H1 (cell line): ENCODE data around the gene DDI2. TPM values are rescaled to one million over a fixed set of nuclear protein-coding genes. Genes with fewer than 3 reads are reported as not detected.
A peak's percentile ranks its signal among the peaks of the same experiment; 100 is the strongest.

ENCODE experiments used
- CTCF ChIA-PET: fragments of 300-600 bp; sonication (Branson Sonifier 250); formaldehyde crosslinking; loops from one replicate; lab custom pipeline; 2021; ENCODE audit not compliant: partially characterized antibody; lab: Charles Lee
- POLR2A ChIA-PET: fragments of 300-600 bp; sonication (Branson Sonifier 250); formaldehyde crosslinking; loops from one replicate; lab custom pipeline; 2021; ENCODE audit warnings: inconsistent platforms; ENCODE audit not compliant: partially characterized antibody; lab: Charles Lee
- DNase-seq, 2 experiments: peaks; one replicate each; pipeline versions ENCODE4 v3.0.0 to v3.0.0-alpha.2; 2010 to 2022; ENCODE audit warnings: low spot score in 2 of 2, low read depth in 1 of 2, mixed read lengths in 1 of 2
- FAIRE-seq: peaks from 2 replicates; lab custom pipeline; 2011; peaks lifted over from hg19 to GRCh38; lab: Jason Lieb, UNC
- H2AFZ ChIP-seq: 2 replicates; pipeline ENCODE4 v1.8.1; 2012; ENCODE audit warnings: low read length, inconsistent platforms
- H2AK5ac ChIP-seq: 2 replicates; pipeline ENCODE4 v1.6.1; 2013; ENCODE audit warnings: low read depth, low read length
- H2BK120ac ChIP-seq: replicated peaks from 2 replicates; pipeline ENCODE3; 2013; ENCODE audit warnings: low read depth, low read length, inconsistent platforms
- H2BK12ac ChIP-seq: 2 replicates; pipeline ENCODE4 v1.6.1; 2013; ENCODE audit warnings: low read depth, low read length
- H2BK15ac ChIP-seq: 2 replicates; pipeline ENCODE4 v1.6.1; 2013; ENCODE audit warnings: low read length
- H2BK20ac ChIP-seq: 2 replicates; pipeline ENCODE4 v1.6.1; 2013; ENCODE audit warnings: low read length
- H2BK5ac ChIP-seq: 2 replicates; pipeline ENCODE4 v1.6.1; 2013; ENCODE audit warnings: low read depth, low read length
- H3K14ac ChIP-seq: 2 replicates; pipeline ENCODE4 v1.6.1; 2013; ENCODE audit warnings: inconsistent platforms; ENCODE audit not compliant: insufficient read length
- H3K18ac ChIP-seq: 2 replicates; pipeline ENCODE4 v1.6.1; 2013; ENCODE audit warnings: low read length; ENCODE audit errors: extremely low read depth
- H3K23ac ChIP-seq: 2 replicates; pipeline ENCODE4 v1.6.1; 2013; ENCODE audit warnings: inconsistent platforms; ENCODE audit not compliant: insufficient read length
- H3K23me2 ChIP-seq: 2 replicates; pipeline ENCODE4 v1.6.1; 2013; ENCODE audit warnings: low read depth, low read length
- H3K27ac ChIP-seq: 2 replicates; pipeline ENCODE4 v1.6.1; 2011; ENCODE audit warnings: low read depth, low read length, inconsistent platforms
- H3K27me3 ChIP-seq, 4 experiments: replicated peaks in 1 of 4; 1 replicate in 1 of 4; 2 replicates in 3 of 4; pipeline versions ENCODE4 v1.6.1 to v1.8.1; 2011 to 2013; ENCODE audit warnings: low read length in 3 of 4, mild to moderate bottlenecking in 3 of 4, inconsistent platforms in 2 of 4, mixed read lengths in 2 of 4, moderate library complexity in 1 of 4; ENCODE audit not compliant: control insufficient read depth in 3 of 4, insufficient read depth in 3 of 4; ENCODE audit errors: extremely low read depth in 1 of 4
- H3K36me3 ChIP-seq, 4 experiments: 2 replicates each; pipeline versions ENCODE4 v1.6.1 to v1.8.1; 2011 to 2013; ENCODE audit warnings: mild to moderate bottlenecking in 4 of 4, low read length in 3 of 4, moderate library complexity in 2 of 4, control low read depth in 1 of 4, inconsistent platforms in 1 of 4; ENCODE audit not compliant: insufficient read depth in 4 of 4, control insufficient read depth in 2 of 4
- H3K4ac ChIP-seq: replicated peaks from 2 replicates; pipeline ENCODE3; 2013; ENCODE audit warnings: low read length, low read depth, mixed read lengths, inconsistent platforms; ENCODE audit not compliant: insufficient read length
- H3K4me1 ChIP-seq, 4 experiments: replicated peaks in 1 of 4; 1 replicate in 1 of 4; 2 replicates in 3 of 4; pipeline versions ENCODE4 v1.6.1 to v1.8.1; 2011 to 2013; ENCODE audit warnings: low read length in 3 of 4, inconsistent platforms in 2 of 4, mixed read lengths in 1 of 4; ENCODE audit not compliant: insufficient read depth in 4 of 4, control insufficient read depth in 3 of 4
- H3K4me2 ChIP-seq, 2 experiments: 2 replicates each; pipeline versions ENCODE4 v1.6.1 to v1.8.1; 2011 to 2013; ENCODE audit warnings: low read depth in 2 of 2, low read length in 2 of 2, control low read depth in 1 of 2, inconsistent platforms in 1 of 2, mild to moderate bottlenecking in 1 of 2; ENCODE audit not compliant: insufficient read depth in 1 of 2
- H3K4me3 ChIP-seq, 4 experiments: fragments of 200-600, 300-600 bp in 1 of 4; sonication (generic), shearing (Covaris generic), sonication (Bioruptor Twin) in 1 of 4; 2 replicates each; pipeline versions ENCODE4 v1.5.1 to v1.8.1; 2011 to 2016; ENCODE audit warnings: low read length in 4 of 4, low read depth in 3 of 4, control low read depth in 2 of 4, inconsistent platforms in 2 of 4, mild to moderate bottlenecking in 2 of 4, mixed read lengths in 1 of 4, moderate library complexity in 1 of 4; ENCODE audit not compliant: insufficient read depth in 2 of 4; ENCODE audit errors: extremely low read depth in 1 of 4
- H3K56ac ChIP-seq: replicated peaks from 2 replicates; pipeline ENCODE3; 2013; ENCODE audit warnings: low read depth, mild to moderate bottlenecking, mixed read lengths, low read length, inconsistent platforms; ENCODE audit not compliant: insufficient read length
- H3K79me1 ChIP-seq: 2 replicates; pipeline ENCODE4 v1.6.1; 2013; ENCODE audit warnings: low read depth, low read length, control low read depth
- H3K79me2 ChIP-seq, 2 experiments: 2 replicates each; pipeline versions ENCODE4 v1.6.1 to v1.8.1; 2012 to 2013; ENCODE audit warnings: low read length in 2 of 2, mild to moderate bottlenecking in 2 of 2, inconsistent platforms in 1 of 2; ENCODE audit not compliant: insufficient read depth in 2 of 2, control insufficient read depth in 1 of 2
- H3K9ac ChIP-seq, 4 experiments: replicated peaks in 1 of 4; 1 replicate in 1 of 4; 2 replicates in 3 of 4; pipeline versions ENCODE4 v1.6.1 to v1.8.1; 2011 to 2013; ENCODE audit warnings: low read depth in 3 of 4, low read length in 3 of 4, control low read depth in 2 of 4, mild to moderate bottlenecking in 2 of 4, moderate library complexity in 2 of 4, inconsistent platforms in 1 of 4; ENCODE audit errors: extremely low read depth in 1 of 4
- H3K9me3 ChIP-seq, 2 experiments: 2 replicates each; pipeline versions ENCODE4 v1.6.1 to v1.8.1; 2012 to 2013; ENCODE audit warnings: mild to moderate bottlenecking in 2 of 2, moderate library complexity in 2 of 2, control low read depth in 1 of 2, inconsistent platforms in 1 of 2, low read depth in 1 of 2, low read length in 1 of 2, mixed read lengths in 1 of 2; ENCODE audit not compliant: insufficient read depth in 2 of 2
- H4K20me1 ChIP-seq, 2 experiments: replicated peaks in 1 of 2; 2 replicates each; pipeline versions ENCODE3 to v1.8.1; 2011 to 2013; ENCODE audit warnings: inconsistent platforms in 2 of 2, low read length in 2 of 2, mild to moderate bottlenecking in 1 of 2; ENCODE audit not compliant: insufficient read depth in 2 of 2, control insufficient read depth in 1 of 2
- H4K5ac ChIP-seq: 2 replicates; pipeline ENCODE4 v1.6.1; 2013; ENCODE audit warnings: low read length, low read depth, mixed read lengths, inconsistent platforms; ENCODE audit not compliant: insufficient read length
- H4K8ac ChIP-seq: 2 replicates; pipeline ENCODE4 v1.8.0; 2013; ENCODE audit warnings: mild to moderate bottlenecking, moderate library complexity, low read length, inconsistent platforms; ENCODE audit not compliant: insufficient read depth; ENCODE audit errors: extremely low read depth
- H4K91ac ChIP-seq: replicated peaks from 2 replicates; pipeline ENCODE3; 2013; ENCODE audit warnings: low read length, mixed read lengths, inconsistent platforms; ENCODE audit not compliant: insufficient read length
- BCL11A ChIP-seq, 2 experiments: IDR thresholded peaks; one replicate each; pipeline ENCODE4 v1.6.1; 2011; ENCODE audit warnings: low read depth in 2 of 2, low read length in 2 of 2, mild to moderate bottlenecking in 2 of 2
- CBX8 ChIP-seq: fragments of 300-800, 300-1000 bp; sonication (generic); IDR thresholded peaks from 2 replicates; pipeline ENCODE4 v1.7.1; 2016; ENCODE audit warnings: low read depth, low read length, borderline replicate concordance
- CTBP2 ChIP-seq: IDR thresholded peaks from 2 replicates; pipeline ENCODE4 v1.7.0; 2011; ENCODE audit warnings: borderline replicate concordance, mild to moderate bottlenecking, moderate library complexity, mixed read lengths, low read length; ENCODE audit not compliant: insufficient read depth, insufficient read length
- EP300 ChIP-seq, 2 experiments: IDR thresholded peaks; 1 replicate in 1 of 2; 2 replicates in 1 of 2; pipeline ENCODE4 v1.6.1; 2011 to 2012; ENCODE audit warnings: low read depth in 2 of 2, low read length in 2 of 2, mild to moderate bottlenecking in 2 of 2, borderline replicate concordance in 1 of 2, inconsistent platforms in 1 of 2, moderate library complexity in 1 of 2
- GTF2F1 ChIP-seq: IDR thresholded peaks from 2 replicates; pipeline ENCODE4 v1.6.1; 2012; ENCODE audit warnings: low read depth, low read length, improper control_type of control experiment, borderline replicate concordance
- JUN ChIP-seq: IDR thresholded peaks from 2 replicates; pipeline ENCODE4 v1.6.1; 2011; ENCODE audit warnings: low read depth, mild to moderate bottlenecking, improper control_type of control experiment, low read length
- RXRA ChIP-seq: IDR thresholded peaks from 2 replicates; pipeline ENCODE4 v1.6.1; 2011; ENCODE audit warnings: low read depth, mild to moderate bottlenecking, low read length, moderate library complexity; ENCODE audit not compliant: insufficient read depth
- SAP30 ChIP-seq: fragments of 300-600 bp; sonication (generic); IDR thresholded peaks from 2 replicates; pipeline ENCODE4 v1.7.1; 2012; ENCODE audit warnings: low read length, moderate library complexity, mild to moderate bottlenecking, inconsistent platforms; ENCODE audit not compliant: insufficient read depth, insufficient replicate concordance
- SP2 ChIP-seq: IDR thresholded peaks from 2 replicates; pipeline ENCODE4 v1.6.1; 2012; ENCODE audit warnings: mild to moderate bottlenecking, low read length, inconsistent platforms
- SP4 ChIP-seq: IDR thresholded peaks from 2 replicates; pipeline ENCODE4 v1.6.1; 2012; ENCODE audit warnings: low read length, inconsistent platforms
- TEAD4 ChIP-seq: IDR thresholded peaks from 2 replicates; pipeline ENCODE4 v1.6.1; 2012; ENCODE audit warnings: low read depth, low read length, inconsistent platforms, mixed read lengths
- WGBS, 2 experiments: shearing (Covaris generic) in 1 of 2; methylation state at CpG; one replicate each; pipeline versions ENCODE4 v1.1.6 to v1.1.7; 2013 to 2015; ENCODE audit warnings: low lambda C conversion rate in 2 of 2, mixed read lengths in 2 of 2, inconsistent platforms in 1 of 2, low coverage in 1 of 2, missing lambda C conversion rate in 1 of 2; ENCODE audit not compliant: insufficient replicate concordance in 2 of 2, insufficient coverage in 1 of 2, insufficient read length in 1 of 2; ENCODE audit errors: extremely low coverage in 1 of 2, missing lambda C conversion rate in 1 of 2; 5-methylcytosine and 5-hydroxymethylcytosine counted together
- polyA plus RNA-seq, 7 experiments: library from polyadenylated mRNA; depleted of rRNA in 3 of 7; stranded (reverse) in 5 of 7; unstranded in 2 of 7; fragments of >200 nt in 5 of 7; fragments of 200-250 nt in 2 of 7; gene quantifications; 1 replicate in 5 of 7; 2 replicates in 1 of 7; 4 replicates in 1 of 7; pipeline versions ENCODE4 v1.2.1 to v1.2.3, GENCODE V29; 2011 to 2013; ENCODE audit warnings: missing spikeins in 2 of 7, mixed read lengths in 2 of 7
- total RNA-seq: library from RNA; stranded (reverse); fragmentation: NEBNext Ultra II Directional; extraction: Animal tissue kit (Norgen Biotek cat#: 25700); gene quantifications from 2 replicates; pipeline ENCODE4 v1.2.1, GENCODE V29; 2021

Gene DDI2
- total and polyA plus RNA-seq, 2 of the 8 experiments (the other 6 are each of a cell fraction or from before 2014, with no cell fraction given) = 7.7 to 38.3 TPM

DNA sequence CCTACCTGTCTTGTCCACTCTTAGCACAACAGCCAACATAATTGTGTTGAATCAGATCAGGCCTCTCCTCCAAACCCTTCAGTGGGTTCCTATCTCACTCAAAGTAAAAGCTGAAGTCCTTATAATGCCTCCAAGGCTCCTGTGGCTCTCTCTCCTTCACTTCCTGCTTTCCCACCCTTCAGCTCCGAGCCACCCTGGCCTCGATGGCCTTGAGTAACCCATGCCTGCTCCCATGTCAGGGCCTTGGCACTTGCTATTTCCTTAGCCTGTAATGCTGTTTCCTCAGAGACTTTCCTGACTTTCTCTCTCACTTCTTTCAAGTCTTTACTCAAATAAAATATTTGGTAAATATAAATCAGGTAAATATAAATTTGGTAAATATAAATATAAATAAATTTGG lies 58.8 kb downstream of the DDI2 start:
- no peak overlapping the region for H3K23ac ChIP-seq
- H2BK15ac ChIP-seq = 0 out of 2 replicates have a peak overlapping the region, but pooled peaks have one; percentile 83
- H4K5ac ChIP-seq = no peak overlapping the region
- peak overlapping the region; percentile 86; the same call in 1 of the 2 replicates for H2AK5ac ChIP-seq
- no peak for DNase-seq
- no peak overlapping the region for H2BK20ac ChIP-seq
- H3K14ac ChIP-seq = no peak overlapping the region
- H3K23me2 ChIP-seq = peaks cover 5% of the 10 kb centered on the region; the same call in 1 of the 2 replicates
- no peaks in the 10 kb centered on the region for H3K79me2 ChIP-seq
- CTCF ChIA-PET = no interaction called here
- H3K79me1 ChIP-seq = no peaks in the 10 kb centered on the region
- 0 out of 2 replicates have a peak overlapping the region, but pooled peaks have one; percentile 80 for H2BK12ac ChIP-seq
- H2AFZ ChIP-seq = no peak overlapping the region
- H3K56ac ChIP-seq = no peak overlapping the region
- H3K4ac ChIP-seq = no peak overlapping the region
- no peaks in the 10 kb centered on the region for H3K36me3 ChIP-seq
- 88% methylated on average over 2 of the region's 2 CpGs; no CpG with 5 or more reads in 1 of the 2 experiments for WGBS, 2 experiments
- TF ChIP-seq RXRA = no peak
- TF ChIP-seq JUN = no peak
- TF ChIP-seq TEAD4 = no peak
- TF ChIP-seq SAP30 = no peak
- no peak for TF ChIP-seq GTF2F1
- TF ChIP-seq CBX8 = no peak
- TF ChIP-seq CTBP2 = no peak
- no peak for TF ChIP-seq SP4
- no peak for TF ChIP-seq EP300 (IDR thresholded peaks at IDR 0.05; ENCODE audit: borderline replicate concordance in 1 of 2, low read depth in 2 of 2, low read length in 2 of 2)
- no peak for TF ChIP-seq SP2
- TF ChIP-seq BCL11A (IDR thresholded peaks at IDR 0.05; ENCODE audit: low read depth in 2 of 2, low read length in 2 of 2) = no peak
- TF ChIP-seq, all 59 proteins: peak for 0
- H3K27ac ChIP-seq = no peak overlapping the region
- H2BK120ac ChIP-seq = no peak overlapping the region
- POLR2A ChIA-PET = no interaction called here
- peaks cover 0 to 2% (median 0%) of the 10 kb centered on the region in 4 experiments; a peak in 1 of 7 replicates for H3K4me1 ChIP-seq
- H3K9ac ChIP-seq = no peak overlapping the region
- no peak overlapping the region for H3K4me3 ChIP-seq
- no peak for FAIRE-seq
- H4K8ac ChIP-seq = no peak overlapping the region
- H4K20me1 ChIP-seq = no peaks in the 10 kb centered on the region
- peaks cover 3 to 5% of the 10 kb centered on the region in 2 experiments for H3K9me3 ChIP-seq
- no peaks in the 10 kb centered on the region for H3K27me3 ChIP-seq
- H3K4me2 ChIP-seq = no peak overlapping the region
- H4K91ac ChIP-seq = no peak overlapping the region
- H2BK5ac ChIP-seq = no peak overlapping the region
- H3K18ac ChIP-seq = no peak overlapping the region
